ENCODE results near the gene STPG3.

Gene STPG3

DNA sequence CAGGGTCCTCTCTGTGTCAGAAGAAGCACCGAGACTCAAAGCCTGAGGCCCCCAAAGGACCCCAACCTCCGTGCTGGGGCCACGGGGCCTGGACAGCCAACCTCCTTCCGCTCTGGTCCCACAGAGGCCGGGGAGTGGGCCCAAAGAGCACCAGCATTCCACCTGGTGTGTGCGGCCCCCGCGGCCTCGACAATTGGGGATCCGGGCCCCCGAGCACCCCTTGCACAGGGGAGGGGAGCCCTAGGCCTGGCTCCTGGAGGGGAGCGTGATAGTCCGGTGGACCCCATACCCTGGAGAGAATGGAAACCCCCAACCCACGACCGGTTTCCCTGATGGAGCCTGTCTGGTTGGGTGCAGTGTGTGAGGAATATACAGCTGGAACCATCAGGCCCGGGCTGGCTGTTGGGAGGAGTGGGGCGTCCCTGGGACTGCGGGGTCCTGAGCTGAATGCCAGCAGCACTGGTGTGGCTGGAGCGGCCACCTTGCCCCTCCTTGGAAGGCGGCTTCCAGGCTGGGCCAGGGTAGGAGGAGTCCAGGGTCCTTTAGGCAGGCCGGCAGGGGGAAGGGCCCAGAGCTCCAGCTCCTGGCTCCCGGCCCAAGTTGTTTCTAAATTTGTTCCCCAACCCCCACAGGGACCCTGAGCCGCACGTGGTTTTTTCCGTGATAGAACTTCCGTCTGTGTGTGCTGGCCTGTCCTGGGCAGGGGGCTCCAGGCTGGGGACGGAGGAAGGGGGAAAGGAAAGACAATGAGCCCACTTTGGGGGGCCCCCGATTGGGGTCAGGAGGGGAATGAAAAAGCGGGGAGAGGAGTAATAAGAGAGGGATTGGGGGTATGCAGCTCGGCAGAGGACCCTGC lies 25.6 kb downstream of the STPG3 start:
- Histone ChIP-seq H3K27me3 (ENCODE audit: insufficient read depth, poor library complexity, severe bottlenecking) (no peaks in the 10 kb centered on the region), H3K4me3 (replicated peaks; ENCODE audit: insufficient read depth, low read length) (peak overlapping the region; percentile 81), H3K27ac (replicated peaks) (peak overlapping the region; percentile 98)
- peak; percentile 78 to 89 for DNase-seq (ENCODE audit: low read depth in 1 of 2, low spot score in 1 of 2)
- TF ChIP-seq GABPA (IDR thresholded peaks at IDR 0.05; ENCODE audit: low read depth): peak; percentile 10; the same call in 1 of the 2 replicates
- TF ChIP-seq, protein P1, sequence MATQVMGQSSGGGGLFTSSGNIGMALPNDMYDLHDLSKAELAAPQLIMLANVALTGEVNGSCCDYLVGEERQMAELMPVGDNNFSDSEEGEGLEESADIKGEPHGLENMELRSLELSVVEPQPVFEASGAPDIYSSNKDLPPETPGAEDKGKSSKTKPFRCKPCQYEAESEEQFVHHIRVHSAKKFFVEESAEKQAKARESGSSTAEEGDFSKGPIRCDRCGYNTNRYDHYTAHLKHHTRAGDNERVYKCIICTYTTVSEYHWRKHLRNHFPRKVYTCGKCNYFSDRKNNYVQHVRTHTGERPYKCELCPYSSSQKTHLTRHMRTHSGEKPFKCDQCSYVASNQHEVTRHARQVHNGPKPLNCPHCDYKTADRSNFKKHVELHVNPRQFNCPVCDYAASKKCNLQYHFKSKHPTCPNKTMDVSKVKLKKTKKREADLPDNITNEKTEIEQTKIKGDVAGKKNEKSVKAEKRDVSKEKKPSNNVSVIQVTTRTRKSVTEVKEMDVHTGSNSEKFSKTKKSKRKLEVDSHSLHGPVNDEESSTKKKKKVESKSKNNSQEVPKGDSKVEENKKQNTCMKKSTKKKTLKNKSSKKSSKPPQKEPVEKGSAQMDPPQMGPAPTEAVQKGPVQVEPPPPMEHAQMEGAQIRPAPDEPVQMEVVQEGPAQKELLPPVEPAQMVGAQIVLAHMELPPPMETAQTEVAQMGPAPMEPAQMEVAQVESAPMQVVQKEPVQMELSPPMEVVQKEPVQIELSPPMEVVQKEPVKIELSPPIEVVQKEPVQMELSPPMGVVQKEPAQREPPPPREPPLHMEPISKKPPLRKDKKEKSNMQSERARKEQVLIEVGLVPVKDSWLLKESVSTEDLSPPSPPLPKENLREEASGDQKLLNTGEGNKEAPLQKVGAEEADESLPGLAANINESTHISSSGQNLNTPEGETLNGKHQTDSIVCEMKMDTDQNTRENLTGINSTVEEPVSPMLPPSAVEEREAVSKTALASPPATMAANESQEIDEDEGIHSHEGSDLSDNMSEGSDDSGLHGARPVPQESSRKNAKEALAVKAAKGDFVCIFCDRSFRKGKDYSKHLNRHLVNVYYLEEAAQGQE (IDR thresholded peaks at IDR 0.05; ENCODE audit: insufficient replicate concordance, low read depth): no peak
- peak; percentile 73; the same call in 1 of the 2 replicates for TF ChIP-seq POLR2AphosphoS5 (IDR thresholded peaks at IDR 0.05; ENCODE audit: low read depth)

DNA sequence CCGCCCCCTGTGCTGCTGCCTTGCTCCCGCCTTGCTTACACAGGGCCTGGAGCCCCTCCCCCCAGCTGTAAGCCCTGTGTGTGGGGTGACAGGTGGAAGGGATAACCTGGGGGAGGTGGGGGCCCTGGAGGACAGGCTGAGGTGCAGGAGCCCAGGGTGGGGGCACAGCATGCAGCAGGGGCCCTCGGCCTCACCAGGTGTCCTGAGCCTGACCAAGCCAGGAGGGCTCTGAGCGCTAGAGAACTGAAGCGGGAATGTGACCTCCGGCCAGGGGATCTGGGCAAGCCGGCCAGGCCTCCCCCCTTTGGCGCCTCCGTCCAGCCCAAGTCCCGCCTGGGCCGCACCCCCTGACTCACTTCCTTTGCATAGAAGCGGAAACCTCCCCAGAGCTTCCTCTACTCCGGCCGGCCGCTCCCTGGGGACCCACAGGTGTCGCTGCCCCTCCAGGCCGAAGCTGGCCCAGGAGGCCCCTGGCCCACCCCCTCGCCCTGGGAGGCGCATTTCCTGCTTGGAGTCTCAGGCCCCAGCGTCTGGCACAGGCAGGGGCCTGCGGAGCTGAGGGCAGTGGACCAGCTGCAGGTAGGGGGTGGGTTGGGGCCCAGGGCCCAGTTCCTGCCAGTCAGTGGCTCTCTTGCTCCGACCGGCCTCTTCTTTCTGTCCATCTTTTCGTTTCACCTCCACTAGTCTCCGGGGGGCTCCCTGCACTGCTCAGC lies 26.4 kb downstream of the STPG3 start, which contains the start of gene TOR4A:
Gene TOR4A (plus strand): TSS at position 398 of the 713 bp plus-strand sequence. CDS start 964 bp downstream, outside the sequence.
- peak within 1 kb of the TSS; percentile 81 for H3K4me3 ChIP-seq (replicated peaks; ENCODE audit: insufficient read depth, low read length)
- peak within 1 kb of the TSS; percentile 98 for H3K27ac ChIP-seq (replicated peaks)
- peak; percentile 73 for TF ChIP-seq SPI1 (IDR thresholded peaks at IDR 0.05; ENCODE audit: borderline replicate concordance, low read depth)
- TF ChIP-seq POLR2AphosphoS5 (IDR thresholded peaks at IDR 0.05; ENCODE audit: low read depth): peak; percentile 11
- peak; percentile 48; the same call in 1 of the 2 replicates for TF ChIP-seq GABPA (IDR thresholded peaks at IDR 0.05; ENCODE audit: low read depth)
- TF ChIP-seq, protein P1 (IDR thresholded peaks at IDR 0.05; ENCODE audit: insufficient replicate concordance, low read depth): no peak
- peak; percentile 93 for DNase-seq (ENCODE audit: low read depth in 1 of 2, low spot score in 1 of 2)
- H3K27me3 ChIP-seq (ENCODE audit: insufficient read depth, poor library complexity, severe bottlenecking): no peaks in the 10 kb centered on the region

DNA sequence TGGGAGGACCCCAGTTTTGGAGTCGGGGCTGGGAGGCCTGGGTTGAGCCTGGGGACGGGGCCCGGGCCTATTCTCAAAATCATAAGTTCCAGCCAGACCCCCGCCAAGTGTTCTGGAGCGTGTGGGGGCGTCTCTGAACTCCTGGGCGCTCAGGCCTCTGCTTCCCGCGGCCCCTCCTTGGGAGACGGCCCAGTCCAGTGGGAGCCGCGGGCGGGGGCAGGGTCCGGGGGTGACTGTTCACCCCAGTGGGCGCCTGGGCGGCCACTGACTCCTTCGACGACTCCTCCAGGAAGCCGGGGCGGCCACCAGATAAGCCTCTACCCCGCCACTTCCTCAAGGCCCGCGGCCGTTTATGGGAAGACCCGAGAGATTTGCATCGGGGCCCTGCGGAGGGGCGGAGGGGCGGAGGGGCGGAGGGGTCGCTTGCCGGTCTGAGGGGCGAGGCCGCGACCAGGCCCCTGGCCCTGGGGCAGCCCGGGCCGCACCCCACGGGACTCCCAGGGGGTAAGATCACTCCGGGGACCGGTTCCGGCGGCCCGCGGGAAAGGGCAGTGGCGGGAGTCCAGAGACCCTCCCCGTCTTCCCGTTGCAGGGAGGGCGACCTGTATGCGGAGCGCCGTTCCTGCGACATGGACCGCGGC lies 27.1 kb downstream of the STPG3 start:
- peak overlapping the region; percentile 81 for H3K4me3 ChIP-seq (replicated peaks; ENCODE audit: insufficient read depth, low read length)
- peak in 1 of 2 experiments; percentile 53 for DNase-seq (ENCODE audit: low read depth in 1 of 2, low spot score in 1 of 2)
- no peak for TF ChIP-seq POLR2AphosphoS5 (IDR thresholded peaks at IDR 0.05; ENCODE audit: low read depth)
- TF ChIP-seq SPI1 (IDR thresholded peaks at IDR 0.05; ENCODE audit: borderline replicate concordance, low read depth): peak; percentile 63
- no peaks in the 10 kb centered on the region for H3K27me3 ChIP-seq (ENCODE audit: insufficient read depth, poor library complexity, severe bottlenecking)
- H3K27ac ChIP-seq (replicated peaks): peak overlapping the region; percentile 98

DNA sequence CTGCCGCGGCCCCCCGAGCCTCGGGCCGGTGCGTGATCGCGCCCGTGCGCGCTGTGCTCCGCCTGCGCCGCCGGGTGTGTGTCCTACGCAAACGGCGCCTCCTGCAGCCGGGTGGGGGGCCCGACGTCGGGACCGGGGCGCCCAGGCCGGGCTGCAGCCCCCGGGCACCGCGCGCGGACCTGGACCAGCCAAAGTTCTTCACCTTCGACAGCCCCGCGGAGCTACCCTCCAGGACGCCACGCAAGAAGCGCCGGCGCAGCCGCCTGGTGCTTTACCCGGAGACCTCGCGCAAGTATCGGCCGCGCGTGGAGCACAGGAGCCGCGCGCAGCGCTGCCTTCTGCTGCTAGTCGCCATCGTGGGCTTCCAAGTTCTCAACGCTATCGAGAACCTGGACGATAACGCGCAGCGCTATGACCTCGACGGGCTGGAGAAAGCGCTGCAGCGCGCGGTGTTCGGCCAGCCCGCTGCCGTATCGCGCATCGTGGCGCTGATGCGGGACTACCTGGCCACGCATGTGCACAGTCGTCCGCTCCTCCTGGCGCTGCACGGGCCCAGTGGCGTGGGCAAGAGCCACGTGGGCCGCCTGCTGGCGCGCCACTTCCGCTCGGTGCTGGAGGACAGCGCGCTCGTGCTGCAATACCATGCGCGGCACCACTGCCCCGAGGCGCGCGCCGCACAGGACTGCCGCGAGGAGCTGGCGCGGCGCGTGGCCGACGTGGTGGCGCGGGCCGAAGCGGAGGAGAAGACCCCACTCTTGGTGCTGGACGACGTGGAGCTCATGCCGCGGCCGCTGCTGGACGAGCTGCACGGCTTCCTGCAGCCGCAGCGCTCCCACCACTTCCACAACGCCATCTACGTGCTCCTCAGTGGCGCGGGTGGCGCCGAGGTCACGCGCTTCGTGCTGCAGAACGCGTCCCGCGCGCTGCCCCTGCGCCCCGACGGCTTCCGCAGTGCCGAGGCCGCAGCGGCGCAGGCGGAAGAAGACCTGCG lies 27.9 kb downstream of the STPG3 start:
- Histone ChIP-seq H3K27me3 (ENCODE audit: insufficient read depth, poor library complexity, severe bottlenecking) (no peaks in the 10 kb centered on the region), H3K4me3 (replicated peaks; ENCODE audit: insufficient read depth, low read length) (peak overlapping the region; percentile 81), H3K27ac (replicated peaks) (no peak overlapping the region)
- DNase-seq (ENCODE audit: low read depth in 1 of 2, low spot score in 1 of 2): no peak
- TF ChIP-seq POLR2AphosphoS5 (IDR thresholded peaks at IDR 0.05; ENCODE audit: low read depth): no peak
- TF ChIP-seq, protein P1 (IDR thresholded peaks at IDR 0.05; ENCODE audit: insufficient replicate concordance, low read depth): no peak
- TF ChIP-seq, protein P2, sequence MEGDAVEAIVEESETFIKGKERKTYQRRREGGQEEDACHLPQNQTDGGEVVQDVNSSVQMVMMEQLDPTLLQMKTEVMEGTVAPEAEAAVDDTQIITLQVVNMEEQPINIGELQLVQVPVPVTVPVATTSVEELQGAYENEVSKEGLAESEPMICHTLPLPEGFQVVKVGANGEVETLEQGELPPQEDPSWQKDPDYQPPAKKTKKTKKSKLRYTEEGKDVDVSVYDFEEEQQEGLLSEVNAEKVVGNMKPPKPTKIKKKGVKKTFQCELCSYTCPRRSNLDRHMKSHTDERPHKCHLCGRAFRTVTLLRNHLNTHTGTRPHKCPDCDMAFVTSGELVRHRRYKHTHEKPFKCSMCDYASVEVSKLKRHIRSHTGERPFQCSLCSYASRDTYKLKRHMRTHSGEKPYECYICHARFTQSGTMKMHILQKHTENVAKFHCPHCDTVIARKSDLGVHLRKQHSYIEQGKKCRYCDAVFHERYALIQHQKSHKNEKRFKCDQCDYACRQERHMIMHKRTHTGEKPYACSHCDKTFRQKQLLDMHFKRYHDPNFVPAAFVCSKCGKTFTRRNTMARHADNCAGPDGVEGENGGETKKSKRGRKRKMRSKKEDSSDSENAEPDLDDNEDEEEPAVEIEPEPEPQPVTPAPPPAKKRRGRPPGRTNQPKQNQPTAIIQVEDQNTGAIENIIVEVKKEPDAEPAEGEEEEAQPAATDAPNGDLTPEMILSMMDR (IDR thresholded peaks at IDR 0.05; ENCODE audit: insufficient read depth, low read length): no peak
- no peak for TF ChIP-seq SPI1 (IDR thresholded peaks at IDR 0.05; ENCODE audit: borderline replicate concordance, low read depth)
- no peak for TF ChIP-seq GABPA (IDR thresholded peaks at IDR 0.05; ENCODE audit: low read depth)
